Effector CD4-positive, alpha-beta T cell (primary cell): ENCODE data around the gene CEP72.
"Not testable (repeated sequence)": the region's sequence is repeated elsewhere in the genome, so short reads cannot be mapped to it uniquely, and the experiment has no call there.

Experiments used
- DNase-seq: peaks from one replicate; pipeline ENCODE4 v3.0.0-alpha.2; 2020

Gene CEP72

GRCh38 chr5:580436-580835 is 31.7 kb upstream of the CEP72 start:
- no peak for DNase-seq

DNA sequence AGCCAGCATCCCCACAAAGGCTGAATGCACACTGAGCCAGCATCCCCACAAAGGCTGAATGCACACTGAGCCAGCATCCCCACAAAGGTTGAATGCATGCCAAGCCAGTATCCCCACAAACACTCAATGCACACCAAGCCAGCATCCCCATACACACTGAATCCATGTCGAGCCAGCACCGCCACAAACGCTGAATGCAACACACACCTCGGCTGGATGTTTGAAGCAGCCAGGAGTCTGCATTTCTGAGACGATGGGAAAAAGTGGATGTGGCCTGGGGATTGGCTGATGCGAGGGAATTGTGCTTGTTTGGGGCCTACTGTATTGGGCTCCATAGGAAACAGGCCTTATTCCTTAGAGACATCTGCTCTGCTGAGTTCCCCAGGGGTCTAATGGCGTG is 30.9 kb upstream of the CEP72 start:
- DNase-seq, result no peak

DNA sequence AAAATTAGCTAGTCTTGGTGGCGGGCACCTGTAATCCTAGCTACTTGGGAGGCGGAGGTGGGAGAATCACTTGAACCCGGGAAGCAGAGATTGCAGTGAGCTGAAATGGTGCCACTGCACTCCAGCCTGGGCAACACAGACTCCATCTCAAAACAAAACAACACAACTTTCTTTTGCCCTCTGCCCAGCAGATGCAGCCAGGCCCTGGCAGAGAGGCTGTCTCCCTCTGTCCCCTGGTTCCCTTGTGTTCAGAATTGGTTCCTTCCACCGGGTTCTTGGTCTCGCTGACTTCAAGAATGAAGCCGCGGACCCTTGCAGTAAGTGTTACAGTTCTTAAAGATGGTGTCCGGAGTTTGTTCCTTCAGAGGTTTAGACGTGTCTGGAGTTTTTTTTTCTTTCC is 30.2 kb upstream of the CEP72 start:
- DNase-seq, result no peak

GRCh38 chr5:582445-582844 is 29.7 kb upstream of the CEP72 start:
- DNase-seq, result not testable (repeated sequence)

DNA sequence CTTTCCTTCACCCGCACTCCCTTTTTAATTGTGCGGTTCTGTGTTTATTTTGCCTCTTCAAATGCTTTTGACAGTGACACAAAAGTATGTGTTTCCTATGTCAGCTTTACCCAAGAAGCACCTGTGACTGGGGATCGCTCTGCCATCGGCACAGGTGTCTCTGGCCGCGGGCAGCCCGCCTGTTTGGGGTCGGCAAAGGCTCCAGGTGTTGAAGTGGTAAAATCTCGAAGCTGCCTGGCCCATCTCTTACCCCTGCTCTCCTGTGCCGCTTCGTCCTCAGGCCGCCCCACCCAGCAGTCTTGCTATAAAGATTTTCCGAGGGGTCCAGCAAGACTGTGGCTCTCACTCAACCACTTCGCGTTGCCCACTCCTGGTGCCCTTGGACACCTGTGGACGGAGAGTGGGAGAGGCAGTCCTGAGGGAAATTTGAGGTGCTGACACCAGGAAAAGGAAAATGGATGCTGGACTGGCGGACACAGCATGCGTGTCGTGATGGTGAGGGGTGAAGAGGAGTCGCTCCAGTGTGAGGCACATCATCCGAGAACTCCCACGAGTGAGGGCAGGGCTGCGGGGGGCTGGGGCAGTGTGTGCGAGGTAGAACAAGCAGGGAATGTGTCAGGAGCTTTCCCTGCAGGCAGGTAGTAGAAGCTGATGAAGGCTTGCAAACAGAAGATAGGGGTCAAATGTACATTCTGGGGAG is 29.1 kb upstream of the CEP72 start:
- DNase-seq, result no peak

- no peak for DNase-seq
Observed at GRCh38 chr5:583645-584044, 28.5 kb upstream of the CEP72 start.

DNA sequence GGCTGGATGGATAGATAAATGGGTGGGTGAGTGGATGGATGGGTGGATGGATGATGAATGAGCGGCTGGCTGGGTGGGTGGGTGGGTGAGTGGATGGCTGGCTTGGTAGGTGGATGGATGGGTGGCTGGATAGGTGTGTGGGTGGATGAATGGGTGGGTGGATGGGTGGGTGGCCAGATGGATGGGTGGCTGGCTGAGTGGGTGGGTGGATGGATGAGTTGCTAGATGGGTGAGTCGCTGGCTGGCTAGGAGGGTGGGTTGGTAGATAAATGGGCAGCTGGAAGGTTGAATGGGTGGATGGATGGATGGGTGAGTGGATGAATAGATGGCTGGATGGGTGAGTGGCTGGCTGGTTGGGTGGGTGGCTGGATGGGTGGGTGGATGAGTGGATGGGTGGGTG is 27.9 kb upstream of the CEP72 start:
- DNase-seq, result no peak

- DNase-seq, result no peak
Observed at GRCh38 chr5:584846-585245, 27.3 kb upstream of the CEP72 start.

GRCh38 chr5:585556-585955 is 26.6 kb upstream of the CEP72 start:
- no peak for DNase-seq

DNA sequence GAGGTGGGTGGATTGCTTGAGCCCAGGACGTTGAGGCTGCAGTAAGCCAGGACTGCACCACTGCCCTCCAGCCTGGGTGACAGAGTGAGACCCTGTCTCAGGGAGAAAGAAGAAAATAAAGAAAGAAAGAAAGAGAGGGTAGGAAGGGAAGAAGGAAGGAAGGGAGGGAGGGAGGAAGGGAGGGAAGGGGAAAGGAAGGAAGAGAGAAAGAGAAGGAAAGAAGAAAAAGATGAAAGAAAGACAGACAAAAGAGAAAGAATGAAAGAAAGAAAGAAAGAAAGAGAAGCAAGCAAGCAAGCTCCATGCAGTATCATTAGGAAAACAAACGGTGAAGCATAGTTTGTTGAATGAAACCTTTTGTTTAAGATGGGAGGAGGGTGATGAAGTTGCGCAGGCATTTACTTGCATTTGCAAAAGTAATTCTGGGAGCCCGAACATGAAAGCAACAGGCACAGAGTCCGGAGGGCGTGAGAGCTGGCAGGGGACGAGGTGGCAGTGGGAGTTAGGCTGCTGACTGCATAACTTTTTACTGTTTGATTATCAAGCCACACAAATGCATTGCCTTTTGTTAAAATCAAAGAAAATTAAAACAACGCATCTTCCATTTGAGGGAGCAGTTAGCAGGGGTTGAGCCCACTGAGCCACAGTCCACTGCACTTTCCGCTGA is 26.0 kb upstream of the CEP72 start:
- DNase-seq, result no peak

DNA sequence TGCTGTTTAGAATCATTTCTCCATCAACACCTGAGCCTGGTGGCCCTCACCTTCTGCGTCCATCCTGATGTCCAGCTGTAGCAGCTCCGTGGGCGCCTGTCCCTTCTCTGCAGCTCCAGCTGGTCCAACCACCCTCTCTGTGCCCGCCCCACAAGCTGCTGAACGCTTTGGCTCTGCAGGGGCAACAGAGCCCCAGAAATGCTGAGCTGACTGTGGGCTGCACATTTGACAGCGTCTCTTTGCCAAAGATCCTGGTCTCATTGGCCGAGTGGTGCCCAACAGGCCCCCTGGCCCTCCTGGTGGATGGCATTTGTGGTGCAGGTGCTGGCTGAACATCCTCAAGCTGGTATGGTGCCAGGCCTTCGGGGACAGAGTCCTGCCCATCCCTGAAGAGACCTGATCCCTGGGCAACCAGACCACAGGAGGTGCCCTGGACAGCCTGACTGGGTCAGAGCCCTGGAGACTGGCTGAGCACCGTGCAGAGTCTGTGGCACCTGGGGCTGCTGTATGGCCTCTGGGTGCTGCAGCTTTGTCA is 25.3 kb upstream of the CEP72 start:
- no peak for DNase-seq

- DNase-seq, result no peak
Observed at GRCh38 chr5:587403-587802, 24.7 kb upstream of the CEP72 start.

GRCh38 chr5:588406-588995 is 23.6 kb upstream of the CEP72 start:
- no peak for DNase-seq

- DNase-seq, result no peak
Observed at GRCh38 chr5:589173-589572, 23.0 kb upstream of the CEP72 start.

GRCh38 chr5:589588-589987 is 22.6 kb upstream of the CEP72 start:
- no peak for DNase-seq

DNA sequence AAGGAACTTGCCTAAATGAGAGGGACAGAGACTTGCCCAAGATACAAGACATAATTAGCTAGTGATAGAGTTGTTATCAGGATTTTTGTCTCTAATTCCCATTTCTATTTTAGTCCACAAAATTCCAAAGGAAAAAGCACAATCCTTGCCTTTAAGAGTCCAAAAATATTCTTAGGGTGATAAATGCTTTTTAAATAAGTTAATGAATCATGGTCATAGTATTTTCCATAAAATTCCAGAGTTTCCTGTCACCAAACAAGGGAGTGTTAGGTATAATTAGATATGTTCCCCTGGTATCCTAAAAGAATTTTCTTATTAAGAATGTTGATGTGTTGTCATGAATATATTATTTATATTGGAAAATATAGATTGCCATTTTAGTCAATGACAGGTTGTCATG is 21.8 kb upstream of the CEP72 start:
- no peak for DNase-seq

GRCh38 chr5:591746-592145 is 20.4 kb upstream of the CEP72 start:
- DNase-seq, result no peak

DNA sequence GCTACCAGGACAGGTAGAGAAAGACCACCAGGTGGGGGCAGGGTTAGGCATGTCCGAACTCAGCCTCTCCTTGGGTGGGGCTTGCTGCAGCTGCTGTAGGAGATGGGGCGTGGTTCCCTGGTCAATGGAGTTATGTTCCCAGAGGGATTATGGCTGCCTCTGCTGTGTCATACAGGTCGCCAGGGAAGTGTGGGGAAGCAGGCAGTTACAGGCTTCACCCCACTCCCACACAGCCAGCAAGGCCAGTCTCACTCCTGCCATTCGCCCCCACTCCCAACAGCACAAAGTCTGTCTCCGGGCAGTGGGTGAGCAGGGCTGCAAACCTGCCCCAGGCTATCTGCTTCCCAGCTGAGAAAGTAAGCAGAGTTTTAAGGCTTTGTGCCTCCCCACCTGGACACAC is 20.0 kb upstream of the CEP72 start:
- no peak for DNase-seq

DNA sequence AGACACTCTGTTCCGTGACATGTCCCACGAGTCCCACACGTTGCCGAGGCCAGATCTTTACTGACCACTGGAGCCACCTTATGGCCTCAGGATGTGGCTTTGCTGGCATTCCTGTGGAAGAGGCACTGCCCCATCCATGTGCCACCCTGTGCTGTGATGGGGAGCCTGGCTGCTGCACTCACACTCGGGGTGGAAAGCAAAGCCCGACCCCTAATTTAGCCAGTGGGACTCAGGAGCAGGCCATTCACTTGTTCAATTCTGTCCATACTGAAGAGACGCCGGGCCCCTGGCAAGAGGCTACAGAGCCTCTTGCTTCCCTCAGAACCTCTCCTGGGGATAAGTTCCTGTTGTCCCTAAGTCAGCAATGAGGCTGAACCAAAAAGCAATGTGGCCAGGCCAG is 18.6 kb upstream of the CEP72 start:
- DNase-seq, result no peak

- no peak for DNase-seq
Observed at GRCh38 chr5:594226-594860, 17.8 kb upstream of the CEP72 start.

GRCh38 chr5:595285-595875 is 16.8 kb upstream of the CEP72 start:
- DNase-seq, result no peak

GRCh38 chr5:597871-598563 is 14.1 kb upstream of the CEP72 start:
- DNase-seq, result no peak

GRCh38 chr5:598564-598890 is 13.6 kb upstream of the CEP72 start:
- no peak for DNase-seq
